AG04449 (cell line): ENCODE results near the gene DIS3L2.

Experiments
- CTCF ChIA-PET: fragments of 350-600 bp; formaldehyde crosslinking; extraction: SDS; loops from one replicate; lab custom pipeline; 2021; ENCODE audit warnings: antibody characterized with exemption; lab: Yijun Ruan, JAX
- POLR2A ChIA-PET: fragments of 400-600, 350-600 bp; formaldehyde crosslinking; extraction: SDS; loops from one replicate; lab custom pipeline; 2020; ENCODE audit warnings: antibody characterized with exemption, inconsistent platforms; lab: Yijun Ruan, JAX
- DNase-seq: peaks from one replicate; pipeline ENCODE4 v3.0.0-alpha.2; 2010; ENCODE audit warnings: low read depth, low spot score
- H3K4me3 ChIP-seq: 2 replicates; pipeline ENCODE4 v1.5.1; 2011; ENCODE audit warnings: low read depth, mild to moderate bottlenecking, control low read depth, low read length
- CTCF ChIP-seq: IDR thresholded peaks from one replicate; pipeline ENCODE4 v1.5.1; 2011; ENCODE audit warnings: mild to moderate bottlenecking, moderate library complexity, low read length, control low read depth, inconsistent platforms; ENCODE audit not compliant: insufficient read depth; ENCODE audit errors: missing control alignments

DIS3L2 gene

GRCh38 chr2:232141591-232141990 is 180.1 kb downstream of the DIS3L2 start:
- no peak for DNase-seq
- ChIA-PET CTCF (interaction anchor here (1.2 to 7.0 kb wide), 13 partner anchors 16 to 241 kb away, joined by 3 to 107 read pairs (median 6); partner anchors contain the start of gene NPPC), POLR2A (no interaction called here)
- H3K4me3 ChIP-seq, result no peak overlapping the region
- no peak for TF ChIP-seq CTCF

DNA sequence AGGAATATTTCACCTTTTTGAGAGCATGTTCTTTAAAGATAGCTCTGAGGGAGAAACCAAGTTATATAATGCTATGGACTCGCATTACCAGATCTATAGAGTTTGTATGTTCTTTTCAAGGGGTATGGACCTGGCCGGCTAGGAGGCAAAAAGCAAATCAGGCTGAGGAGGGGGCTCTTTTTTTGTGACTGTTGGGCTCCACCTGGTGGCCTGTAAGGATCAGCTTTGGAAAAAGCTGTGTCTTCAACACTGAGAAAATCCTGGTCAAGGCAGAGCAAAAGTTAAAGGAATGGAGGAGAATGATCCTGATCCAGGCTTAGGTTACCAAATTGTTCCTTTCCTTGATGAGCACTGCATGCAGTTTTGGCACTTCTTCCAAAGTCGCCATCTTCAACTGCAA is 180.5 kb downstream of the DIS3L2 start:
- no peak overlapping the region for H3K4me3 ChIP-seq
- no peak for DNase-seq
- POLR2A ChIA-PET, result no interaction called here
- TF ChIP-seq CTCF, result peak; percentile 58
- CTCF ChIA-PET, result interaction anchor here (1.2 to 7.0 kb wide), 13 partner anchors 16 to 241 kb away, joined by 3 to 107 read pairs (median 6); partner anchors contain the start of gene NPPC

- no peak overlapping the region for H3K4me3 ChIP-seq
- DNase-seq, result no peak
- TF ChIP-seq CTCF, result no peak
- ChIA-PET CTCF (interaction anchor here (1.2 to 7.0 kb wide), 11 partner anchors 16 to 242 kb away, joined by 3 to 107 read pairs (median 7); partner anchors contain the start of gene NPPC), POLR2A (no interaction called here)
These were observed 181.0 kb downstream of the DIS3L2 start for GRCh38 chr2:232142502-232142901.

GRCh38 chr2:232146294-232146693 is 184.8 kb downstream of the DIS3L2 start:
- ChIA-PET POLR2A (no interaction called here), CTCF (interaction anchor here (0.9 to 1.8 kb wide), 7 partner anchors 9 to 246 kb away, joined by 3 to 5 read pairs (median 4); no protein-coding TSS in a partner anchor)
- no peak for TF ChIP-seq CTCF
- DNase-seq, result peak; percentile 10
- no peak overlapping the region for H3K4me3 ChIP-seq

DNA sequence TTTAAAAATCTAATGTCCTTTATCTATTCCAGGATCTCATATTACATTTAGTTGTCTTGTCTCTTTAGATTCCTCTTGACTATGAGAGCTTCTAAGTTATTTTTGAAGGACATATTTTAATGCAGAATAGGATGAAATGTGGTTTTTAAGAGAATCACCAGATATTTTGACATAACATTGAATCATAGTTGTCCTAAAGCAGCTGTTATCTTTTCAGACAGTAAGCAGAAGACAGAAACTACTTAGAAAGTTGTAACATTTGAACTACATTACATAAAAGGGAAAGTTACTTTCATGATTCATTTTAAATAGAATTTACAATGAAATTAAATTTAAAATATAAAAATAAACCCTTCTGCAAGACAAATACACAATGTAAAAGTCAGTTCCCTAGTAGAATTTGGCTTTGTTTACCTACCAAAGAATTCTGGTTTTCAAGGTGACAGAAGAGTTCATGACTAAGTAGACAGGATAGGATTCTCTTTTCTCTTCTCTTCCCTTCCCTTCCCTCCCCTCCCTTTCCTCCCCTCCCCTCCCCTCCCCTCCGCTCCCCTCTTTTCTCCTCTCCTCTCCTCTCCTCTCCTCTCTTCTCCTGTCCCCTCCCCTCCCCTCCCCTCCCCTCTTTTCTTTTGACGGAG is 186.0 kb downstream of the DIS3L2 start:
- TF ChIP-seq CTCF, result no peak
- H3K4me3 ChIP-seq, result no peak overlapping the region
- ChIA-PET POLR2A (no interaction called here), CTCF (interaction anchor here (0.9 to 1.8 kb wide), 3 partner anchors 12 to 247 kb away, joined by 4 to 5 read pairs (median 5); no protein-coding TSS in a partner anchor)
- no peak for DNase-seq

DNA sequence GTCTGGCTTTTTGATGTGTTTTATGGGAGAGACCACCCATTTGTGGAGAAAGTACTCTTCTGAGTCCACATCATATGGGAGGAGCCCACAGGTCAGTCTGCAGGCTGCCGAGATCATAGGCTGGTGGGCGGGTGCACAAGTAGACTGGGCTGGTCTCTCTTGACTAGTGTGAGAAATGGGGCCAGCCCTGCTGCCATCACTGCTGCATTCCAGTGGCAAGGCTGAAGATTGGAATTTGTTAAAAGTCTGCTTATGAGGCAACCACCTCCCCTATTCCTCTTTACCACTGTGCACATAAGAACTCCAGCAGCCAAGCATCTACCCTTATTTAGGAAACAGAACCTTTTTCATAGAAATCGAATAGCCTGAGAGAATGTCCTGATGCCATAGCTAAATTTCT is 200.7 kb downstream of the DIS3L2 start:
- no peak overlapping the region for H3K4me3 ChIP-seq
- CTCF ChIA-PET, result no interaction called here
- DNase-seq, result peak; percentile 23
- POLR2A ChIA-PET, result no interaction called here
- no peak for TF ChIP-seq CTCF
